ENCODE results near the gene IER3IP1. TPM values are rescaled to one million over a fixed set of nuclear protein-coding genes. Genes with fewer than 3 reads are reported as not detected.

IER3IP1 gene
- polyA plus RNA-seq, 1 donor (not counting 4 experiments of a cell fraction or from before 2014, with no cell fraction given): 17.5 TPM

DNA sequence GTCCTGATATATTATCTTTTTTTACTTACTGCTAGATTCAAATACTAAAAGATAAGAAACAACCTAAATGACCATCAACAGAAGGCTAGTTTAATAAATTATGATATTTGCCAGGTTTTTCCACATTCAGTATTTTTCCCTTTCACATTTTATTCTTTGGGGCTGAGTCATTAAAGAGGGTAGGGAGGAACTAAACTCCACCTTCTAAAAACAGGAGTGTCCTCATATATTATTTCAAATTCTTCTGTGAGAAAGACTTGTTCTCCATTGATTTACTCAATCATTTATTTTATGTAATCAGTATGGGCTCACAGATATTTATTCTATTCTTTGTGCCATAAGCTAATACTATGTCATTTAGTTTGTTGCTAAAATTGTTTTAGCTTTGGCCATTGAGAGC is 34.9 kb downstream of the IER3IP1 start:
- no peaks in the 10 kb centered on the region for H3K36me3 ChIP-seq (ENCODE audit: control insufficient read depth in 2 of 2, extremely low read depth in 1 of 2, insufficient read depth in 2 of 2, low read length in 2 of 2)
- FAIRE-seq (no peak), DNase-seq (ENCODE audit: low read depth, low spot score) (no peak)
- no peak overlapping the region for H3K4me2 ChIP-seq (ENCODE audit: control insufficient read depth, extremely low read depth, insufficient read depth, low read depth, low read length)
- no peaks in the 10 kb centered on the region for H3K9me1 ChIP-seq (ENCODE audit: control insufficient read depth, extremely low read depth, insufficient read depth, low read length)
- no peak overlapping the region for H3K27ac ChIP-seq (ENCODE audit: control insufficient read depth, insufficient read depth, low read length)
- H2AFZ ChIP-seq (ENCODE audit: control insufficient read depth, low read length): no peak overlapping the region
- no peak overlapping the region for H3K4me3 ChIP-seq (ENCODE audit: control insufficient read depth in 2 of 3, extremely low read depth in 1 of 3, insufficient read depth in 2 of 3, low read depth in 1 of 3, low read length in 3 of 3)
- no peaks in the 10 kb centered on the region for H3K9me3 ChIP-seq (ENCODE audit: control insufficient read depth, low read depth, low read length)
- H3K4me1 ChIP-seq (ENCODE audit: control insufficient read depth, extremely low read depth, insufficient read depth, low read length): no peaks in the 10 kb centered on the region
- H3K79me2 ChIP-seq (ENCODE audit: control insufficient read depth, insufficient read depth, low read length): peaks cover 53% of the 10 kb centered on the region
- TF ChIP-seq EZH2 (IDR thresholded peaks at IDR 0.05; ENCODE audit: low read length): no peak
- TF ChIP-seq, protein P1, sequence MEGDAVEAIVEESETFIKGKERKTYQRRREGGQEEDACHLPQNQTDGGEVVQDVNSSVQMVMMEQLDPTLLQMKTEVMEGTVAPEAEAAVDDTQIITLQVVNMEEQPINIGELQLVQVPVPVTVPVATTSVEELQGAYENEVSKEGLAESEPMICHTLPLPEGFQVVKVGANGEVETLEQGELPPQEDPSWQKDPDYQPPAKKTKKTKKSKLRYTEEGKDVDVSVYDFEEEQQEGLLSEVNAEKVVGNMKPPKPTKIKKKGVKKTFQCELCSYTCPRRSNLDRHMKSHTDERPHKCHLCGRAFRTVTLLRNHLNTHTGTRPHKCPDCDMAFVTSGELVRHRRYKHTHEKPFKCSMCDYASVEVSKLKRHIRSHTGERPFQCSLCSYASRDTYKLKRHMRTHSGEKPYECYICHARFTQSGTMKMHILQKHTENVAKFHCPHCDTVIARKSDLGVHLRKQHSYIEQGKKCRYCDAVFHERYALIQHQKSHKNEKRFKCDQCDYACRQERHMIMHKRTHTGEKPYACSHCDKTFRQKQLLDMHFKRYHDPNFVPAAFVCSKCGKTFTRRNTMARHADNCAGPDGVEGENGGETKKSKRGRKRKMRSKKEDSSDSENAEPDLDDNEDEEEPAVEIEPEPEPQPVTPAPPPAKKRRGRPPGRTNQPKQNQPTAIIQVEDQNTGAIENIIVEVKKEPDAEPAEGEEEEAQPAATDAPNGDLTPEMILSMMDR (optimal IDR thresholded peaks at IDR 0.05 in 1 of 3, IDR thresholded peaks at IDR 0.05 in 1 of 3, conservative IDR thresholded peaks at IDR 0.05 in 1 of 3; ENCODE audit: extremely low read depth in 1 of 3, insufficient read depth in 2 of 3, low read length in 3 of 3): no peak
- H3K27me3 ChIP-seq (ENCODE audit: control insufficient read depth, extremely low read depth, insufficient read depth, low read length): no peaks in the 10 kb centered on the region
- no peak overlapping the region for H3K9ac ChIP-seq (ENCODE audit: control insufficient read depth, extremely low read depth, insufficient read depth, low read length)
- peaks cover 7% of the 10 kb centered on the region for H4K20me1 ChIP-seq (ENCODE audit: control insufficient read depth, extremely low read depth, insufficient read depth, low read length)
- dilution Hi-C loops (cut with MboI; ENCODE audit: extremely low pct_ligation_motif_present, low sequenced_read_pairs): no loop called here

DNA sequence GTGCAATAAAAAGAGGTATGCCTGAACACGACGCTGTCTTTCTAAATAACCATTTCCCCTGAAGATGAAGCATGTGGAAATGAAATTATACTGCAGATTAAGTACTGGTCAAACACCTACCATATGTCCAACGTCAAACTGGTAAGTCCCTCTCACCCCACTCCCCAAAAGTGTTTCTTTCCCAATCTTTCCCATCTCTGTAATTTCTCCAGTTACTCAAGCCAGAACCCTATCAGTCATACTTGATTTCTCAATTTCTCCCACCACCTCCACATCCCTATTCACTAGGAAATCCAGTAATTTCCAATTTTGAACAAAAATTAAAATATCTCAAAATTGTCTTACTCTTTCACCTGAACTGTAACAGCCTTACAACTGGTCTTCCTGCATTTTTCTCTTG is 55.0 kb downstream of the IER3IP1 start:
- H3K4me2 ChIP-seq (ENCODE audit: control insufficient read depth, extremely low read depth, insufficient read depth, low read depth, low read length): no peak overlapping the region
- H4K20me1 ChIP-seq (ENCODE audit: control insufficient read depth, extremely low read depth, insufficient read depth, low read length): no peaks in the 10 kb centered on the region
- no peaks in the 10 kb centered on the region for H3K4me1 ChIP-seq (ENCODE audit: control insufficient read depth, extremely low read depth, insufficient read depth, low read length)
- FAIRE-seq (no peak), DNase-seq (ENCODE audit: low read depth, low spot score) (no peak)
- no peaks in the 10 kb centered on the region for H3K9me1 ChIP-seq (ENCODE audit: control insufficient read depth, extremely low read depth, insufficient read depth, low read length)
- H3K27me3 ChIP-seq (ENCODE audit: control insufficient read depth, extremely low read depth, insufficient read depth, low read length): no peaks in the 10 kb centered on the region
- TF ChIP-seq, protein P1 (optimal IDR thresholded peaks at IDR 0.05 in 1 of 3, IDR thresholded peaks at IDR 0.05 in 1 of 3, conservative IDR thresholded peaks at IDR 0.05 in 1 of 3; ENCODE audit: extremely low read depth in 1 of 3, insufficient read depth in 2 of 3, low read length in 3 of 3): no peak
- TF ChIP-seq EZH2 (IDR thresholded peaks at IDR 0.05; ENCODE audit: low read length): no peak
- no peak overlapping the region for H3K9ac ChIP-seq (ENCODE audit: control insufficient read depth, extremely low read depth, insufficient read depth, low read length)
- dilution Hi-C loops (cut with MboI; ENCODE audit: extremely low pct_ligation_motif_present, low sequenced_read_pairs): no loop called here
- no peaks in the 10 kb centered on the region for H3K36me3 ChIP-seq (ENCODE audit: control insufficient read depth in 2 of 2, extremely low read depth in 1 of 2, insufficient read depth in 2 of 2, low read length in 2 of 2)
- no peak overlapping the region for H3K4me3 ChIP-seq (ENCODE audit: control insufficient read depth in 2 of 3, extremely low read depth in 1 of 3, insufficient read depth in 2 of 3, low read depth in 1 of 3, low read length in 3 of 3)
- H3K27ac ChIP-seq (ENCODE audit: control insufficient read depth, insufficient read depth, low read length): no peak overlapping the region
- no peak overlapping the region for H2AFZ ChIP-seq (ENCODE audit: control insufficient read depth, low read length)
- H3K79me2 ChIP-seq (ENCODE audit: control insufficient read depth, insufficient read depth, low read length): no peaks in the 10 kb centered on the region
- no peaks in the 10 kb centered on the region for H3K9me3 ChIP-seq (ENCODE audit: control insufficient read depth, low read depth, low read length)
